ENCODE data around the gene RYR2. TPM values are rescaled to one million over a fixed set of nuclear protein-coding genes. Genes with fewer than 3 reads are reported as not detected.

Gene RYR2
- total RNA-seq, 4 donors from 2014 or later = 1.2 to 7.0 (median 2.5) TPM

DNA sequence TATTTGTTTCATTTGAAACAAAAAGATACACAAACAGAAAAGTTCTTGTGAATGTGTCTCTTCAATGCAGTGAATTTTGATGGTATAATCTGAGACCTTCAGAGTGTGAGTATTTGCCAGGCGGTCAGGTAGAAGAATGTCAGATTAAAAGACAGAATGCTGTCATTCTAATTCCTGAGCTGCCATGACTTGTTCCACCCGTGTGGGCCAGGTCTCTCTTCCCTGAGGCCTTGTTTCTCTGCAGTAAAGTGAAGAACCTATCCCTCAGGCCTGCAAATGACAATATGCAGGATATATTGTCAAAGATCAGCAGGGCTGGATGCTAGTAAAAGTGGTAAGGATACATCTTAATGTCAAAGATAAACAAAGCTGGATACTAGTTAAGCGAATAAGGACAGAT, 737.4 kb downstream of the RYR2 start:
- no peak for TF ChIP-seq EP300 (IDR thresholded peaks at IDR 0.05; ENCODE audit: low read depth)
- TF ChIP-seq POLR2AphosphoS5 (IDR thresholded peaks at IDR 0.05) = no peak
- TF ChIP-seq POLR2A (IDR thresholded peaks at IDR 0.05) = no peak
- TF ChIP-seq, protein P1, sequence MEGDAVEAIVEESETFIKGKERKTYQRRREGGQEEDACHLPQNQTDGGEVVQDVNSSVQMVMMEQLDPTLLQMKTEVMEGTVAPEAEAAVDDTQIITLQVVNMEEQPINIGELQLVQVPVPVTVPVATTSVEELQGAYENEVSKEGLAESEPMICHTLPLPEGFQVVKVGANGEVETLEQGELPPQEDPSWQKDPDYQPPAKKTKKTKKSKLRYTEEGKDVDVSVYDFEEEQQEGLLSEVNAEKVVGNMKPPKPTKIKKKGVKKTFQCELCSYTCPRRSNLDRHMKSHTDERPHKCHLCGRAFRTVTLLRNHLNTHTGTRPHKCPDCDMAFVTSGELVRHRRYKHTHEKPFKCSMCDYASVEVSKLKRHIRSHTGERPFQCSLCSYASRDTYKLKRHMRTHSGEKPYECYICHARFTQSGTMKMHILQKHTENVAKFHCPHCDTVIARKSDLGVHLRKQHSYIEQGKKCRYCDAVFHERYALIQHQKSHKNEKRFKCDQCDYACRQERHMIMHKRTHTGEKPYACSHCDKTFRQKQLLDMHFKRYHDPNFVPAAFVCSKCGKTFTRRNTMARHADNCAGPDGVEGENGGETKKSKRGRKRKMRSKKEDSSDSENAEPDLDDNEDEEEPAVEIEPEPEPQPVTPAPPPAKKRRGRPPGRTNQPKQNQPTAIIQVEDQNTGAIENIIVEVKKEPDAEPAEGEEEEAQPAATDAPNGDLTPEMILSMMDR (IDR thresholded peaks at IDR 0.05) = no peak
- no peak for DNase-seq
- no peaks in the 10 kb centered on the region for H3K4me1 ChIP-seq
- H3K27me3 ChIP-seq = no peaks in the 10 kb centered on the region
- H3K27ac ChIP-seq = no peak overlapping the region
- in situ Hi-C loops (cut with MboI; ENCODE audit: low pct_ligation_motif_present in 1 of 4, low pct_unique_long_range_greater_than_20kb in 1 of 4, low sequenced_read_pairs in 3 of 4) = no loop called here
- intact Hi-C loops (cut with DNase I; ENCODE audit: low total_unique reads) = no loop called here
- no peaks in the 10 kb centered on the region for H3K9me3 ChIP-seq
- H3K4me3 ChIP-seq = no peak overlapping the region
- H3K36me3 ChIP-seq = no peaks in the 10 kb centered on the region
- WGBS, 2 donors (ENCODE audit: low coverage in 1 of 2) = 78 to 86% methylated on average over 2 to 3 of the region's 3 CpGs

DNA sequence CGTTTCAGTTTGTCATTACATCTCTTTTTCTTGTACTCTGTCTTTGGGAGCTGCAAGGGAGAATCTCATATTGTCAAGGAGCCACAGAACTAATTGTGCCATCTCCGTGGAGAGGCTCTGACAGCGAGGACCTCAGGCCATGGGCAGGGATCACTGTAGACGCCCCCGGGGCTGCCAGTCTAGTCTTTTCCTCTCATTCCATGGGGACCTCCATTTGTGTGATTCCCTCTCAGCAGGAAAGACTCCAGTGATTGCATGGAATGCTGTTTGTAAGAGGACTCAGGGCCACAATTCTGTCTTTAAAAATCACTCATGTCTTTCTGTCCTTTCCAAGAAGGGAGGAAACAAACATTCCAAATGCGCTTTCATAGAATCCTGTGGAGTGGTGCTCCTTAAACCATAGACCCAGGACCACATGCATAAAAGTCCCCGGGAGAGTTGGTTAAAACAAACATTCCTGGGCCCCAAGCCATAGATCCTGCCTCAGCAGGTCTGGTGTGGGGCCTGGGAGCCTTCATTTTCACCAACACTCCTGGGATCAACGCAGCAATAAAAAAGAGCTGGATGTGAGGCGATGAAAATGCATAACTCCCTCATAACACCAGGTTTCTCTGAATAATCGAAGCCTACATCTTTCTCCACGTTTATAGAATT, 744.2 kb downstream of the RYR2 start:
- Histone ChIP-seq H3K27me3 (no peaks in the 10 kb centered on the region), H3K36me3 (no peaks in the 10 kb centered on the region), H3K27ac (no peak overlapping the region), H3K9me3 (no peaks in the 10 kb centered on the region), H3K4me1 (no peaks in the 10 kb centered on the region), H3K4me3 (no peak overlapping the region)
- TF ChIP-seq EP300 (IDR thresholded peaks at IDR 0.05; ENCODE audit: low read depth) (no peak), POLR2AphosphoS5 (IDR thresholded peaks at IDR 0.05) (no peak), POLR2A (IDR thresholded peaks at IDR 0.05) (no peak)
- TF ChIP-seq, protein P1 (IDR thresholded peaks at IDR 0.05) = no peak
- 81 to 82% methylated on average over 8 to 11 of the region's 11 CpGs for WGBS, 2 donors (ENCODE audit: low coverage in 1 of 2)
- in situ Hi-C loops (cut with MboI; ENCODE audit: low pct_ligation_motif_present in 1 of 4, low pct_unique_long_range_greater_than_20kb in 1 of 4, low sequenced_read_pairs in 3 of 4) = no loop called here
- DNase-seq = no peak
- intact Hi-C loops (cut with DNase I; ENCODE audit: low total_unique reads) = no loop called here

DNA sequence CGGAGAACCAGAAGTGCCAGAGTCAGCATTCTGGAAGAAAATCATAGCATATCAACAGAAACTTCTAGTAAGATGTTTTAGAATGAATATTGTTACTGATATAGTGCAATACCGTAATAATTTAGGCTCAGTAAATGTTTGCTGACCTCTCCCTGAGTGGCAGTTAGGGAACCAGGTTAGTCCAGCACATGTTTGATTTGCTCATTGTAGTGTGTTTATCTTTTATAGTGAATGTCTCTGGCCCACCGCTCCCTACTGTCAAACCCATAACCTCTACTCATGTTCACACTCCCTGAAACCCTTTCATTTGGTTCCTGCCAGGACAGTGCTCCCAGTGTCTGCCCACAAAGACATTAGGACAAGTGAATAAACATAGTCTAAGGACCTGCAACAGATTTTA, 746.1 kb downstream of the RYR2 start:
- TF ChIP-seq POLR2AphosphoS5 (IDR thresholded peaks at IDR 0.05) = no peak
- TF ChIP-seq POLR2A (IDR thresholded peaks at IDR 0.05) = no peak
- TF ChIP-seq, protein P1 (IDR thresholded peaks at IDR 0.05) = no peak
- TF ChIP-seq EP300 (IDR thresholded peaks at IDR 0.05; ENCODE audit: low read depth) = no peak
- in situ Hi-C loops (cut with MboI; ENCODE audit: low pct_ligation_motif_present in 1 of 4, low pct_unique_long_range_greater_than_20kb in 1 of 4, low sequenced_read_pairs in 3 of 4) (no loop called here), intact Hi-C loops (cut with DNase I; ENCODE audit: low total_unique reads) (no loop called here)
- Histone ChIP-seq H3K4me3 (no peak overlapping the region), H3K4me1 (no peaks in the 10 kb centered on the region), H3K27me3 (no peaks in the 10 kb centered on the region), H3K27ac (no peak overlapping the region), H3K36me3 (no peaks in the 10 kb centered on the region), H3K9me3 (no peaks in the 10 kb centered on the region)
- WGBS, 2 donors (ENCODE audit: low coverage in 1 of 2) = 37 to 49% methylated on average over 2 to 3 of the region's 3 CpGs
- DNase-seq = no peak

DNA sequence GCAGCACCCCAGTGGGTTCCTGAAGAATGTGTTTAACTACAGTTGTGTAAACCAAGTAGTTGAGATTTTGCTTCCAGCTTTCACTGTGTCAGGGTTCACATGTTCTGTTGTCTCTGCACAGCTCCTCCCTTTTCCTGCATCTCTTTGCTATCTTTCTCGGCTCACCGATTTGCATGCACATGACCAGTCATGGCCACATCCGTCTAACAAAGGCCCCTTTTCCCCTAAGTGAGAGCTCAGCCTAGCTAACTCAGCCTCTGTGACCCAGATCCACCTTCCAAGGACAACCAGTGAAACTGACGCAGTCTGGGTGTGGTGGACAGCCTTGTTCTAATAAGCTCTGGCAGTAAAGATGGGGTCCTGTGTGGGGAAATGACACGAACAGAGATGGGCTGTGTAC, 747.6 kb downstream of the RYR2 start:
- Histone ChIP-seq H3K4me1 (no peaks in the 10 kb centered on the region), H3K36me3 (no peaks in the 10 kb centered on the region), H3K27me3 (no peaks in the 10 kb centered on the region), H3K4me3 (no peak overlapping the region), H3K9me3 (no peaks in the 10 kb centered on the region), H3K27ac (no peak overlapping the region)
- in situ Hi-C loops (cut with MboI; ENCODE audit: low pct_ligation_motif_present in 1 of 4, low pct_unique_long_range_greater_than_20kb in 1 of 4, low sequenced_read_pairs in 3 of 4) (no loop called here), intact Hi-C loops (cut with DNase I; ENCODE audit: low total_unique reads) (no loop called here)
- no peak for DNase-seq
- 45 to 71% methylated on average over 5 of the region's 5 CpGs for WGBS, 2 donors (ENCODE audit: low coverage in 1 of 2)
- TF ChIP-seq, protein P1 (IDR thresholded peaks at IDR 0.05) = no peak
- TF ChIP-seq EP300 (IDR thresholded peaks at IDR 0.05; ENCODE audit: low read depth) (no peak), POLR2A (IDR thresholded peaks at IDR 0.05) (no peak), POLR2AphosphoS5 (IDR thresholded peaks at IDR 0.05) (no peak)
